Mammary epithelial cell (primary cell): Measurements from ENCODE around the gene TAF11L13.
"Not testable (repeated sequence)": the region's sequence is repeated elsewhere in the genome, so short reads cannot be mapped to it uniquely, and the experiment has no call there.

Source experiments
- CTCF ChIP-seq, 2 donors: IDR thresholded peaks in 1 of 2; conservative IDR thresholded peaks in 1 of 2; 2 replicates each; pipeline ENCODE4 v1.5.1; 2011 to 2012; ENCODE audit warnings: inconsistent platforms in 2 of 2, low read length in 2 of 2, mild to moderate bottlenecking in 2 of 2, control low read depth in 1 of 2, low read depth in 1 of 2; ENCODE audit not compliant: insufficient read depth in 1 of 2; ENCODE audit errors: extremely low read depth in 1 of 2
- EZH2 ChIP-seq: IDR thresholded peaks from 2 replicates; pipeline ENCODE4 v1.6.1; 2012; ENCODE audit warnings: low read length, inconsistent platforms, borderline replicate concordance

DNA sequence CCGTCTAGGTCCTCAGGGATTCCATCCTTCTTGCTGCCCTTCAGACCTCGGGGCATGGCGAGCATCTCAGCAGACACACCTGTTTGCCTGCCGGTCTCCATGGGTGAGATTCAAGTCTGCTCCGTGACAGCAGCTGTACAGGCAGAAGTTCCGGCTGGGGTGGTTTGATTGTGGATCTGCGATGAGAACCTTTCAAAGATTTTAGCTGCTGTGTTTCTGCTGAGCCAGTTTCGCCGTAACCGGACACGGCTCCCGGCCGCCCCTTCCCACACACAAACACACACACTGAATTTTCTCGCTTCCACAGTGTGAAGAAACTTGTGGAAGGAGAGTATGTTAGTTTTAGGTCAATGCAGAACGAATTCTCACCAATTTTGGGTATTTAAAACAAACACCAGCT lies 34.2 kb upstream of the TAF11L13 start, which contains the start of gene TAF11L10:
- not testable (repeated sequence) for TF ChIP-seq CTCF (conservative IDR thresholded peaks at IDR 0.05 in 1 of 2, IDR thresholded peaks at IDR 0.05 in 1 of 2; ENCODE audit: extremely low read depth in 1 of 2, insufficient read depth in 1 of 2, low read depth in 1 of 2, low read length in 2 of 2); EZH2
